ENCODE data around the gene IFT43.
"Not testable (repeated sequence)": the region's sequence is repeated elsewhere in the genome, so short reads cannot be mapped to it uniquely, and the experiment has no call there.

Gene IFT43

DNA sequence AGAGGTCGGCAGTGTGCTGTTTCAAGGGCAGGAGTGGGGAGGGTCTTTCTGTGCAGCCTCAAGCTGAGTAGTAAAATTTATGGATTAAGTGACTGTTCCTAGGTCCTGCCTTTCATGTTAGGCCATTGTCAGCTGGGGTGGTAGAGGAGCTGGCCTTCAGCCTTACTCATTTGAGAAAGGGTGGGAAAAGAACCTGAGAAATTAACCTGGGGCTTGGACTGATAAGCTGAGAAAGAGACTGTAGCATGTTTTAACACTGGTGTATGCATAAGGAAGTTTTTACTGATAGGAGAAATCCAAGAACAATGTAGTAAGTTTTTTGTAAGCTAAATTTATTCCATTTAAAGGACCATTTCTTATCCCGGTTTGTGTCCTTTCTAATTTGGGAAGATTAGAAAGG, 20.7 kb downstream of the IFT43 start:
- in situ Hi-C loops (cut with HindIII; ENCODE audit: low pct_ligation_motif_present, low pct_unique_long_range_greater_than_20kb, low sequenced_read_pairs): no loop called here
- DNase-seq: no peak

DNA sequence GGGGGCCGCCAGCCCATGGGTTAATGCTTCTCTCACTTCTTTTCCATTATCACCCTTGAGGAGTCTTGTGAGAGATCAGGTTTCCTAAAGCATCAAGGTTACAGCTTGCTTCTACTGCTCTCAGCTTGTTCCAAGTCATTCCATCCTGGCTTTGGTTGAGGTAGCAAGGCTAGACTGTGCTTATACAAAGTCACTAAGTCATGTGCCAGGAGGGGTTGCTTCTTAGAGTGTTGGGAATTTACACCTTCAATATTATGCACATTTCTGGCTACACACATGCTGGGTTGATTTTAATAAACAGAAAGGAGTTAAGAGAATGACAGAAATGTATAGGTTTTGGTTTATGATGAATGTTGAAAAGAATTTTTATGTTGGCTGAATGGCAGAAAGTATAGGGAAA, 21.8 kb downstream of the IFT43 start:
- no peak for DNase-seq
- in situ Hi-C loops (cut with HindIII; ENCODE audit: low pct_ligation_motif_present, low pct_unique_long_range_greater_than_20kb, low sequenced_read_pairs): no loop called here

DNA sequence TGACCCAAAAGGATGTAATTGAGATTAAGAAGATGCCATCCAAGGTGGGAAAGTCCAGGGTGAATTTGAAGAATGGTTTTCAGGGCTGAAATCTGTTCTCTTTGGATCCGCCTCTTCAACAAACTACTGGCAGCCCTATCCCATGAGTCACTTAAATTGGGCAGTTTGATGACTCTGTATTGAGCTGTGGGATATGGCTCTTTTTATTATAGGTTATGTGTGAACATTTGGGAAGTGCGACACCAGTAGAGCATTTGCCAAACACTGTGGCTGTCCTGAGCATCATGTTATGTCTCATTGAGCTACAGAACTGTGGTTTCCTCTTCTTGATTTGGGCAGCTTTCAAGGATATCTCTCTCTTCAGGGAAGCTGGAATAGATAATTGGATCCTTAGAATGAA, 22.3 kb downstream of the IFT43 start:
- DNase-seq: no peak
- in situ Hi-C loops (cut with HindIII; ENCODE audit: low pct_ligation_motif_present, low pct_unique_long_range_greater_than_20kb, low sequenced_read_pairs): no loop called here

DNA sequence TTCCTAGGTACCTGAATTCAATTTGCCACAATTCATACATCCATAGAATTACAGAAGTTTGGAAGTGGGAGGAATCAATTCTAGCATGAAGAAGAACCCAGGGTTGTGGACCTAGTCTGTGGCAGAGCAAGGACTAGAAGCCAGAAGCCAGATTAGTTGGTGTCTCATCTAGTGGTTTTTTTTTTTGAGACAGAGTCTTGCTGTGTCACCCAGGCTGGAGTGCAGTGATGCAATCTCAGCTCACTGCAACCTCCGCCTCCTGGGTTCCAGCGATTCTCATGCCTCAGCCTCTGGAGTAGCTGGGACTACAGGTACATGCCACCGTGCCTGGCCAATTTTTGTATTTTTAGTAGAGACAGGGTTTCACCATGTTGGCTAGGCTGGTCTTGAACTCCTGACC, 24.1 kb downstream of the IFT43 start:
- in situ Hi-C loops (cut with HindIII; ENCODE audit: low pct_ligation_motif_present, low pct_unique_long_range_greater_than_20kb, low sequenced_read_pairs); DNase-seq: not testable (repeated sequence)

DNA sequence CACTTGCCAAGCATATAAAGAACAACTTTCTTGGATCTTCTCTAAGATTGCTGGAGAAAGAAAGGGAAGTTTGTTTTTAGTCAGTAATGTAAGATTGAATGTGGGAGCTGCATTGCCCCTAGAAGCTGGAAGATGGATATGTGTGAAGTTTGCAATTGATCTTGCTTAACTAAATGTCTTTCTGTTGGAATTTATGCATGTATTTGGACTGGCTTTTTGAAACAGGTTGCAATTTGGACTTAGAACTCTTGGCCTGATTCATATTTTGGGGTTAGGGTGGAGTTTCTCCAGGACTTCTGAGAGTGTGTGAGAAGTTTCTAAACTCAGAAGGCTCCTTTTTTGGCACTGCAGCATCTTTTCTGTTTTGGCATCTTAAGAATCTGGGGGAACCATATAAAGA, 26.4 kb downstream of the IFT43 start:
- in situ Hi-C loops (cut with HindIII; ENCODE audit: low pct_ligation_motif_present, low pct_unique_long_range_greater_than_20kb, low sequenced_read_pairs): no loop called here
- no peak for DNase-seq

DNA sequence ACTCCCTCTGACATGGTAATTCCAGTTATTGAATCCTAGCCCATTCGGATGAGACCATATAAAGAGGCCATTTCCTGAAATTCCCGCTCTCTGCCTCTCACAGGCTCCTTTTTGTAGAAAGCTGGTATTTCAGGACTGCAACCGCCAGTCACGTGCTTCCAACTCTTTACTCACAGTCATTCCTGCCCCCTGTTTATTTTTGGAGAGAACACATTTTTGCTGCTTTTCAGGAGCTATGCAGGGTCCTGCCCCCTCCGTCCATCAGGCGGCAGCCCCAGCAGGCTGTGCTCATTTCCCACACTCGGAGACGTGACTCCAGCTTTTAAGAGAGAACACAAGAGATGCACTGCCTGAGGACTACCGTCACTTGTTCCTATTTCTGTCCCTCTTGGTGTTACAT, 26.8 kb downstream of the IFT43 start:
- in situ Hi-C loops (cut with HindIII; ENCODE audit: low pct_ligation_motif_present, low pct_unique_long_range_greater_than_20kb, low sequenced_read_pairs): no loop called here
- no peak for DNase-seq

DNA sequence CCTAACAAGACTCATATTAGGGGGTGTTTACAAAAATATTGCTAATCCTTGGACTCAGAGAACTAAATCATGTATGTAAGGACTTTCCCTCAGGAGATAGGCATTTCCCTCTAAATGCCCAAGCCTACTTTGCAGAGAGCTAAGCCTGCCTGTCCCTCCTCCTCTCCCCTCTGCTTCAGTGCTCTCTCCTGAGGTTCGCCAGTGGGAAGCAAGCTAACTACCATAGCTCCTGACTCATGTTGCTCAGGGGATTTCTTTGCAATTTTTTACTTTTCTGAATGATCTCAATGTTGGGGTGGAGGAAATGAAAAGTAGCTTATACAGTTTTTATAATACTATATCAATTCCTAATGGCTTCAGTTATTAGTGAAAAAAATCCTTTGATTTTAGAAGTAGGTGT, 29.6 kb downstream of the IFT43 start:
- no peak for DNase-seq
- in situ Hi-C loops (cut with HindIII; ENCODE audit: low pct_ligation_motif_present, low pct_unique_long_range_greater_than_20kb, low sequenced_read_pairs): no loop called here

DNA sequence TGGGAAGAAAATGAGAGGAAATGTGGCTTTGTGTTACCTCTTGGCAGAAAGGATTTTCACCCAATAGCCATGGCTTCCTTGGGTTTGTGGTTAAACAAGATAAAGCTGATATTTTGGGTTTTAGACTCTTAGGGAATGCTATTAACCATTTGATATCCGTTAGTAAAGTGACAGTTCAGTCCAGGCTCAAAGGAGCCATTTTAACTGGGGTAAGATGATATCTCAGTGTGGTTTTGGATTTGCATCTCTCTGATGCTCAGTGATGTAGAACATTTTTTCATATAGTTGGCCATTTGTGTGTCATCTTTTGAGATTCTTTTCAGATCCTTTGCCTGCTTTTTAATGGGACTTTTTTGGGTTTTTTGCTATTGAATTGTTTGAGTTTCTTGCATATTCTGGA, 30.1 kb downstream of the IFT43 start:
- no peak for DNase-seq

DNA sequence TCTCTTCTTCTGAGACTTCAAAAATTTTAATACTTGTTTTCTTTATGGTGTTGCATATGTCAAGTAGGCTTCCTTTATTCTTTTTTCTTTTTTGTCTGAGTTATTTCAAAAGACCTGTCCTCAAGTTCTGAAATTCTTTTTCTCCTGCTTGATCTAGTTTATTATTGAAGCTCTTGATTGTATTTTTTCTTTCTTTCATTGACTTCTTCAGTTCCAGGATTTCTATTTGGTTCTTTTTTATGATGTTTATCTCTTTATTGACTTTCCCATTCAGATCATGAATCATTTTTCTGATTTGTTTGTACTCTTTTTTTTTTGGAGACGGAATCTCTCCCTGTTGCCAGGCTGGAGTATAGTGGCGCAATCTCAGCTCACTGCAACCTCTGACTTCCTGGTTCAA, 34.1 kb downstream of the IFT43 start:
- in situ Hi-C loops (cut with HindIII; ENCODE audit: low pct_ligation_motif_present, low pct_unique_long_range_greater_than_20kb, low sequenced_read_pairs): no loop called here
- no peak for DNase-seq

More for the DNA sequence above, 30.1 kb downstream of the IFT43 start:
- in situ Hi-C loops (cut with HindIII; ENCODE audit: low pct_ligation_motif_present, low pct_unique_long_range_greater_than_20kb, low sequenced_read_pairs): no loop called here

DNA sequence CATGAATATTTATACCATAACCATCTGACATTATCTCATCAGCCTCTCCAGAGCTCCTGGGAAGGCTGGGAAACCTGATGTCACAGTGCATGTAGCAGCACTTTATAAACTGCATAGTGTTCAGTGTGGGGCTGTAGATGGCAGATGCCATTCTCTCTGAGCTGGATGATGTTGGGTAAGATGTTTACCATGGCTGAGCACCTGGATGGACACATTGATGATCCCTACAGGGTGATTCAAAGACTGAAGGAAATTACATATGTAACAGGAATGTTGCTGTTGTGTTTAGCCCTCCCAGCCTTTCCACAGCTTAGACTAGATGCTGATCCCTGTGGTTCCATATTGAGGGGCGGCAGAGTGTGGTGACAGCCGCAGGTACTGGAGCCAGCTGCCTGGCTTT, 37.4 kb downstream of the IFT43 start:
- DNase-seq: no peak
- in situ Hi-C loops (cut with HindIII; ENCODE audit: low pct_ligation_motif_present, low pct_unique_long_range_greater_than_20kb, low sequenced_read_pairs): no loop called here

DNA sequence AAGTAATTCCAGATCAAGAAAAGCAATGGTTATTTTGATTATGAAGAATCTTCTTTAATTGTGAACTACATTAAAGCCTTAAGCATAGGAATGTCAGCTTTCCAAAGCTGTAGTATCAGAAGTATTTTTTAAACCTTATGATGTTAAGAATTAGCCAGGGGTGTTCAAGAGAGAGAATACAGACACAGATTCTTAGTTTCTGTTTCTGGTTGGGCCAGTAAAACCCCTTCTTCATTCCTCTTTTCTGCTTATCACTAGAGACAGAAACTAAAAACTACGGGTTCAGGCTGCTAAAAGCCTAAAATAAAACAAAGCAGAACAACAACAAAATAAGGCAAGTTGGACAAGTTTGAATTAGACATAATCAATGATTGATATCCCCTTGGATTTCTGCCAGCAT, 38.2 kb downstream of the IFT43 start:
- no peak for DNase-seq
- in situ Hi-C loops (cut with HindIII; ENCODE audit: low pct_ligation_motif_present, low pct_unique_long_range_greater_than_20kb, low sequenced_read_pairs): no loop called here

DNA sequence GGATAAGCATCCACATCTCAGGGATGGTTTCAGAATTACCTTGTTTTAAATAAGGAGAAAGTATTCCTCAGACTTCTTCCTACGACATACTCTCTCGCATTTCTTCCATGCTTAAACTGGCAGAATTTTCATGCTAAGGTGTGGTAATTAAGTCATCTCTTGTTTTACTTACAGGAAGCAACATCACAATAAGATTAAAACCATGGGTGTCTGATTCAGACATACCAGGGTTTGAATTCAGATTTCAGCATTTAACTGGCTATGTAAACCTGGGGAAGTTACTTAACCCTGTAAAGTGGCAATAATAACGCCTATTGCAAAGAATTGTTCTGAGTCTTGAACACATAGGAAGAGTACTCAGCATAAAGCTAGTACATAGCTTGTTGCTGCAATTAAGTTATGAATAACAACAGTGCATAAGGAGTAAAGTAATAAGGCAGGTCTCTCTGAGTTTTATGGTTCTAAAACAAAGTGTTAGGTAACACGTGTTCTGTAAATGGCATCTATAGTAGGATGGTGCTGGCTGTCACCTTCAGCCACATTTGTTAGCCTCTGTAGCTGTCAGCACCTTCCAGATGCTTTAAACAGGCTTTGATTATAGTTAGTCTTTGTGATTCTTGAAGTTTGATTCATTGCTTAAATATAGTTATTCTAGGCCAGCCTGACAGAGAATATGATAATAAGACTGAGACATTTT, 38.8 kb downstream of the IFT43 start:
- in situ Hi-C loops (cut with HindIII; ENCODE audit: low pct_ligation_motif_present, low pct_unique_long_range_greater_than_20kb, low sequenced_read_pairs): no loop called here
- DNase-seq: no peak

DNA sequence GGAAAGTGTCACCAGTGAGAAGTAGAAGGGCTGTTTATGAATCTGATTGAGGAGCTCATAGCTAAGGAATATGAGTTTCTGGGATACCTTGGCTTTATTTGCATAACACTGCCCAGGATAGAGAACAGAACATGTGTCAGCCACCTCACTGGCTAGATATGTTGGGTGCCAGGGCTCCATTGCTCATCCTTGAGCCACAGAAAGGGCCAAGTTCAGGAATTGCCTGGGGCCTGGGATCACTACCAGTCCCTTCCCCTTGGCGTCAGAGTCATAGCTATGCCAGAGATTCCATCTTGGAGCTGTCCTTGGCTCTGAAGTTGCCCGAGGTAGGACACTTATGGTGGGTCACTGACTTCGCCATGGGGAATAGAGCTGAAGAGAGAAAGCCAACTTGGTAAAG, 49.0 kb downstream of the IFT43 start:
- in situ Hi-C loops (cut with HindIII; ENCODE audit: low pct_ligation_motif_present, low pct_unique_long_range_greater_than_20kb, low sequenced_read_pairs): no loop called here
- no peak for DNase-seq

DNA sequence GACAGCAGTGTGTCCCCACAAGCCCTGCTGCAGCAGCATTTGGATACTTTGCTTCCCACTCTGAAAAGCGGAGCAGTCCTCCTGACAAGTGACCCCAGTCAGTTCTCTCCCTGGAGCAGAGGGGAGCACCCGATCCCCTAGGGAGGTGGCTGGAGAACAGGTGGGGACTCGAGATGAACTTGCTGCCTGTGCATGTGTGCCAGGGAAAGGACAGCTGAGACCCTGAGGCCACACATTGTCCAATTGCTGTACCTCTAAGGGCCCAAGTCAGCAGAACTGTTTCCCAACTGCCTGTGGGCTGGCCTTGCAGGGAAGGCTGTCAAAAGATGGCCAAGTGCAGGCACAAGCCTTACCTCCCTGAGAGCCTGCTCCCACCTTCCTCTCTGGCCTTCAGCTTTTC, 55.1 kb downstream of the IFT43 start:
- no peak for DNase-seq
- in situ Hi-C loops (cut with HindIII; ENCODE audit: low pct_ligation_motif_present, low pct_unique_long_range_greater_than_20kb, low sequenced_read_pairs): no loop called here

DNA sequence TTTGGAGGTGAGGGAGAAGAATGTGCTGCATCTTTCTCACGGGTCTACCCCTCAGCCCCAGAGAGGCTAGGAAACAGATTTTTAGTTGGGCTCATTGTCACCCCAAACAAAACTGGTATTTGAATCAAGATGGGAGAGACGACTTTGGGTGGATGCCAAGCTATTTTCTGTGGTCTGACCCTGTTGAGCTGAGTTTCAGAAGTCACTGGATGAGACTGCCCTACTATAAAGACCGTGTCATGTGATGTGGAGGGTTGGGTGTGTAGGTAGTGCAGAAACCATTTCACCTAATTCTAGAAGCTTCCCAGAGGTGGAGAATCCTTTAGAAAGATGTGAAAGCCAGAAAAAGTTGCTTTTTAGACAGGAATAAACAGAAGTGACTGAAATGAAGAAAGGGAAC, 60.2 kb downstream of the IFT43 start:
- DNase-seq: no peak
- in situ Hi-C loops (cut with HindIII; ENCODE audit: low pct_ligation_motif_present, low pct_unique_long_range_greater_than_20kb, low sequenced_read_pairs): no loop called here

DNA sequence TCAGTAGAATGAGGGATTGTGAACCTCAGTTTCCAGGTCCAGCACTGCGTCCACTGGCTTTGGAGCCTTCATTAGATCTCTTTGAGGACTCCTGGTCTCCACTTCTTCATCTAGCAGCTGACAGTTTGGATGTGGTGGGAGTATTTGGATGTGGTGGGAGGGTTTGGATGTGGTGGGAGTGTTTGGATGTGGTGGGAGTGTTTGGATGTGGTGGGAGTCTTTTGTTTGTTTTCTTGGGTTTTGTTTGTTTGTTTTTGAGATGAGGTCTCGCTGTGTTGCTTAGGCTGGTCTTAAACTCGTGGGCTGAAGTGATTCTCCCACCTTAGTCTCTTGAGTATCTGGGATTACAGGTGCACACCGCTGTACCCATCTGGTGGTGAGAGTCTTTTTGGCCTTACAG, 64.7 kb downstream of the IFT43 start:
- no peak for DNase-seq
- in situ Hi-C loops (cut with HindIII; ENCODE audit: low pct_ligation_motif_present, low pct_unique_long_range_greater_than_20kb, low sequenced_read_pairs): no loop called here

DNA sequence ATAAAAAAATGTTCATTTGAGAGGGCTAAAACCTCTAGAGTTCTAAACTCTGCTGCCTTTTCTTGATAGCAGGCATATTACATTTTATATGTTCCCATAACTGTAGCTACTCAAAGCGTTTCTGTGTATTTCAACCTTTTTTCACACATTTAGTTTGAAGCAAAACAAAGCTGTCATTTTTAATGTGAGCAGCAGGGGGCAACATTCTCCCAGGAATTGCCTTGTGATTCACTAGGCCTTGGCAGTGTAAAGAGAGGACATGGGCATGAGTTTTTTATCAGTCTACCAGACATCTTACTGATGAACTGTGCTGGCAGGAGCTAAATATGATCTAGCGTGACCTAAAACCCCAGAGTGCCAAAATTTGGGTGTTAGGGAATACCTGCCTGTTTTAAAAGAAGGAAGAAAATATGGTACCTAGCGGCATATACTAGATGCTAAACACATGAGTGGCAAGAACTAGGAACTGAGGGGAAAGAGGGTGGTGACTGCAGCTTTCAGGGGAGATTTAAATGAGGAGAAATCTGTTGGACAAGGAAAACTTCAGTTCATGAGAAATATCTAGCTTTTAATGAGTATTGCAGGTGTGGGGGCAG, 65.3 kb downstream of the IFT43 start:
- in situ Hi-C loops (cut with HindIII; ENCODE audit: low pct_ligation_motif_present, low pct_unique_long_range_greater_than_20kb, low sequenced_read_pairs): no loop called here
- DNase-seq: peak; percentile 57

DNA sequence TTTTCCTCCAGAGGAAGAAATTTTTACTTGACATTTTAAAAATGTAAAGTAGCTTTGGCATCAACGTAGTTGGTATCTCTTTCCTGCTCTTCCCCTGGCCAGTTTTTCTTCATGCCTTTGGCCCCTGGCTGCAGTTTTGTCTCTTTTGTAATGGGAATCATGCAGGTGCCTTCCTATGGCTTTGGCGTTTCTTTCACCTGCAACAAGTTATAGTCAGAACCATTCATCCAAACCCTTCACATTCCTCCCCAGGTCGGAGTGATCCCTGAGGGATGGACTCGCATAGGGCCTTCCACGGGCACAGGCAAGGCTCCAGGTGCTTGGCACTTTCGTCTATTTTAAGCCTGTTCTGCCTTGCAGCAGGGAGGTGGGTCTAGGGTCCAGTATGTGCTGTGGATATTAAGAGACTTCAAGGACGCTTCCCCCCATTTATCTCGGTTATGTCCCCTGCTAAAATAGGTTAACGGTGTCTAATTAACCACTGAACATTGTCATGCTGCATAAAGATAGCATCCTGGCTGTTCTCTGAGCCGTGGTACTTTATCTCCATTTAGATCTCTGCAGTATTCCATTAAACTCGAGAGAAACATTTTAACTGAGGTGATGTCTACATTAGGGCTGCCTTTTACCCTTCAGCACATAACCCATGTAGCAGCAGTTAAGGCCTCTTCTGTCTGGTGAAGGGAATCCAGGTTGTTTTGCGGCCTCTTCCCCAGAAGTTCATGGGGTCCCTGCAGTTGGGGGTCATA, 66.3 kb downstream of the IFT43 start:
- in situ Hi-C loops (cut with HindIII; ENCODE audit: low pct_ligation_motif_present, low pct_unique_long_range_greater_than_20kb, low sequenced_read_pairs): no loop called here
- no peak for DNase-seq

DNA sequence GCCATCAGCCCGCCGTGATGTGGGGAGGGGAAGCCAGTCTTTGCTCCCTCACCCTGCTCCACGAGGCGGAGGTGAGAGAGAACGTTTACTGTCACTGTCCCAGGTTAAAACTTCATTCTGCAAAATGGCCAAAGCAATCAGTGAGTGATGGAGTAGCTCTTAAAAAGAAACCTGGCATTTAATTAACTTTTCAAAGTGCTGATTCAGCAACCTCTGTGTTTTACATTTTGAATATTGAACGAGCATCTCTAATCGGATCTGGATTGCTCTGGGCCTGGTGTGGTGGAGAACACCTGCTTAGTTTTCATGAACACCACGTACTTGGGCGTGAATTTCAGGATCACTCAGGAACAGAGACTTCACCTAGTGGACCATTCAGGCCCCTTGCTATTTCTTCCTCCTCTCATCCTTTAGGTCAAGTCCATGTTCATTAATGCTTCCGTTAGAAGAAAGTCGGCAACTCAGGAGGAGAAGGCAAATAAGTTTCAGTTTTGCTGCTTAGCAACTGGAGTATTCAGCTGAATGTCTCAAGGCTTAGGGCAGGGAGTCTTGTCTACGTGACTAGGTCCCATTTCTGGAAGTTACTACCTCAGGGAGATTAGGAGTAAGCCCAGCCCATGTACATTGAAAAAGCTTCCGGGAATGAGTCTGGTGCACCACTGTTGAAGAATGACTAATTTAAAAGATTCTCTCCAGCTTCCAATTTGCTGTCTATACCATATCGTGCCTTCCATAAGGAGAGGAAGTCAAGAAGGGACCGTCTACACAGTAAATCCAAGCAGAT, 68.2 kb downstream of the IFT43 start:
- in situ Hi-C loops (cut with HindIII; ENCODE audit: low pct_ligation_motif_present, low pct_unique_long_range_greater_than_20kb, low sequenced_read_pairs): no loop called here
- DNase-seq: no peak

Measured in ACHN (cell line).